Endothelial cell of umbilical vein (primary cell): ENCODE measurements around the gene ACER1. TPM values are rescaled to one million over a fixed set of nuclear protein-coding genes. Genes with fewer than 3 reads are reported as not detected.

ENCODE experiments used
- BruUV-seq: library from RNA; stranded (reverse); fragments of 400-500 nt; replicated peaks from 2 replicates; lab custom pipeline; 2021; lab: Mats Ljungman, UMichigan
- CTCF ChIA-PET: fragments of 300-600, 350-600 bp; sonication (Branson Sonifier 250); formaldehyde crosslinking; loops from one replicate; lab custom pipeline; 2021; ENCODE audit warnings: antibody characterized with exemption, inconsistent platforms; lab: Charles Lee
- POLR2A ChIA-PET: fragments of 300-600, 350-600 bp; sonication (Branson Sonifier 250); formaldehyde crosslinking; loops from one replicate; lab custom pipeline; 2021; ENCODE audit warnings: antibody characterized with exemption, inconsistent platforms; lab: Charles Lee
- DNase-seq: peaks from one replicate; pipeline ENCODE4 v3.0.0-alpha.2; 2011; ENCODE audit warnings: low read depth, low spot score
- FAIRE-seq: peaks from 2 replicates; lab custom pipeline; 2011; peaks lifted over from hg19 to GRCh38; lab: Jason Lieb, UNC
- H2AFZ ChIP-seq: 2 replicates; pipeline ENCODE4 v1.6.0; 2012; ENCODE audit warnings: low read depth, low read length, control low read depth, inconsistent platforms
- H3K27ac ChIP-seq: 2 replicates; pipeline ENCODE4 v1.5.1; 2011; ENCODE audit warnings: low read depth, mild to moderate bottlenecking, control low read depth, low read length, moderate library complexity; ENCODE audit not compliant: insufficient read depth
- H3K27me3 ChIP-seq, 2 experiments: 2 replicates each; pipeline versions ENCODE4 v1.6.0 to v1.6.1; 2011; ENCODE audit warnings: low read length in 2 of 2, mixed read lengths in 1 of 2; ENCODE audit not compliant: control insufficient read depth in 2 of 2, insufficient read depth in 2 of 2
- H3K36me3 ChIP-seq, 2 experiments: 2 replicates in 1 of 2; 3 replicates in 1 of 2; pipeline ENCODE4 v1.5.1; 2011; ENCODE audit warnings: low read length in 2 of 2, mild to moderate bottlenecking in 1 of 2, moderate library complexity in 1 of 2; ENCODE audit not compliant: control insufficient read depth in 2 of 2, insufficient read depth in 2 of 2; ENCODE audit errors: extremely low read depth in 1 of 2
- H3K4me1 ChIP-seq: 3 replicates; pipeline ENCODE4 v1.5.1; 2011; ENCODE audit warnings: mild to moderate bottlenecking, low read length; ENCODE audit not compliant: control insufficient read depth, insufficient read depth; ENCODE audit errors: extremely low read depth
- H3K4me2 ChIP-seq: 2 replicates; pipeline ENCODE4 v1.6.1; 2011; ENCODE audit warnings: low read length, control low read depth, mixed read lengths; ENCODE audit not compliant: insufficient read depth
- H3K4me3 ChIP-seq, 3 experiments: fragments of 200-600 bp in 1 of 3; sonication (generic), shearing (Covaris generic) in 1 of 3; replicated peaks in 1 of 3; 2 replicates each; pipeline ENCODE4 v1.5.1; 2011 to 2016; ENCODE audit warnings: control low read depth in 3 of 3, low read length in 3 of 3, mild to moderate bottlenecking in 2 of 3, inconsistent platforms in 1 of 3, low read depth in 1 of 3, moderate library complexity in 1 of 3; ENCODE audit not compliant: insufficient read depth in 1 of 3
- H3K79me2 ChIP-seq: 2 replicates; pipeline ENCODE4 v1.6.0; 2012; ENCODE audit warnings: low read length, inconsistent platforms; ENCODE audit not compliant: control insufficient read depth, insufficient read depth
- H3K9ac ChIP-seq: replicated peaks from 2 replicates; pipeline ENCODE3; 2011; ENCODE audit warnings: low read length, control low read depth; ENCODE audit not compliant: insufficient read depth; ENCODE audit errors: extremely low read depth
- H3K9me1 ChIP-seq: replicated peaks from 3 replicates; pipeline ENCODE4 v1.6.0; 2011; ENCODE audit warnings: mild to moderate bottlenecking, low read length; ENCODE audit not compliant: control insufficient read depth, insufficient read depth; ENCODE audit errors: extremely low read depth
- H3K9me3 ChIP-seq: replicated peaks from 2 replicates; pipeline ENCODE4 v1.5.1; 2012; ENCODE audit warnings: low read length, inconsistent platforms; ENCODE audit not compliant: control insufficient read depth, insufficient read depth
- H4K20me1 ChIP-seq: replicated peaks from 2 replicates; pipeline ENCODE3; 2011; ENCODE audit warnings: mild to moderate bottlenecking, low read length; ENCODE audit not compliant: control insufficient read depth, insufficient read depth; ENCODE audit errors: extremely low read depth
- EZH2 ChIP-seq: IDR thresholded peaks from 2 replicates; pipeline ENCODE4 v1.6.1; 2012; ENCODE audit warnings: borderline replicate concordance, low read depth, mild to moderate bottlenecking, moderate library complexity, low read length, inconsistent platforms; ENCODE audit not compliant: severe bottlenecking
- FOS ChIP-seq: IDR thresholded peaks from 2 replicates; pipeline ENCODE4 v1.6.1; 2011; ENCODE audit warnings: mild to moderate bottlenecking, low read length, moderate library complexity, borderline replicate concordance; ENCODE audit not compliant: insufficient read depth
- GATA2 ChIP-seq: IDR thresholded peaks from 2 replicates; pipeline ENCODE4 v1.7.0; 2011; ENCODE audit warnings: low read depth, mild to moderate bottlenecking, moderate library complexity, mixed read lengths, low read length; ENCODE audit not compliant: insufficient read length, insufficient read depth
- JUN ChIP-seq: IDR thresholded peaks from 2 replicates; pipeline ENCODE4 v1.6.1; 2011; ENCODE audit warnings: borderline replicate concordance, low read depth; ENCODE audit not compliant: insufficient read length, insufficient read depth
- MYC ChIP-seq: IDR thresholded peaks from one replicate; pipeline ENCODE4 v1.6.1; 2011; ENCODE audit warnings: mild to moderate bottlenecking, low read depth, low read length
- POLR2A ChIP-seq: IDR thresholded peaks from 2 replicates; pipeline ENCODE4 v1.6.1; 2012; ENCODE audit warnings: low read depth, mild to moderate bottlenecking, control low read depth, low read length
- POLR2AphosphoS5 ChIP-seq: IDR thresholded peaks from 2 replicates; pipeline ENCODE4 v1.6.1; 2012; ENCODE audit warnings: low read depth, mild to moderate bottlenecking, control low read depth, low read length, moderate library complexity; ENCODE audit not compliant: insufficient read depth
- dilution Hi-C: fragments of 300-500 bp; cut with MboI; formaldehyde crosslinking; loops from one replicate; pipeline ENCODE4 v1.15.0; 2019; ENCODE audit warnings: low sequenced_read_pairs; ENCODE audit not compliant: extremely low pct_ligation_motif_present
- intact Hi-C: fragments of 100-400 bp; cut with micrococcal nuclease; formaldehyde crosslinking; loops from one replicate; pipeline ENCODE4 v1.10.0; 2022
- polyA plus RNA-seq, 4 experiments: library from polyadenylated mRNA; depleted of rRNA in 3 of 4; stranded (reverse) in 3 of 4; unstranded in 1 of 4; fragments of >200 nt; gene quantifications; 2 replicates each; pipeline versions ENCODE4 v1.2.1 to v1.2.3, GENCODE V29; 2011 to 2012; ENCODE audit warnings: missing spikeins in 1 of 4
- total RNA-seq: library from RNA; stranded (reverse); gene quantifications from 2 replicates; pipeline ENCODE4 v1.2.3, GENCODE V29; 2021
- TF ChIP-seq, protein P1 (sequence below): IDR thresholded peaks from 2 replicates; pipeline ENCODE4 v1.6.1; 2011; ENCODE audit not compliant: insufficient read depth, insufficient read length
- TF ChIP-seq, protein P2 (sequence below), 2 donors: IDR thresholded peaks; 1 replicate in 1 of 2; 2 replicates in 1 of 2; pipeline ENCODE4 v1.5.1; 2011; ENCODE audit warnings: low read length in 2 of 2, mild to moderate bottlenecking in 2 of 2, moderate library complexity in 2 of 2, control low read depth in 1 of 2, inconsistent platforms in 1 of 2, low read depth in 1 of 2; ENCODE audit not compliant: insufficient read depth in 1 of 2; ENCODE audit errors: extremely low read depth in 1 of 2

ACER1 gene
- total and polyA plus RNA-seq, 2 donors (not counting 3 experiments of a cell fraction or from before 2014, with no cell fraction given) = 0.04 TPM; not detected in 1

DNA sequence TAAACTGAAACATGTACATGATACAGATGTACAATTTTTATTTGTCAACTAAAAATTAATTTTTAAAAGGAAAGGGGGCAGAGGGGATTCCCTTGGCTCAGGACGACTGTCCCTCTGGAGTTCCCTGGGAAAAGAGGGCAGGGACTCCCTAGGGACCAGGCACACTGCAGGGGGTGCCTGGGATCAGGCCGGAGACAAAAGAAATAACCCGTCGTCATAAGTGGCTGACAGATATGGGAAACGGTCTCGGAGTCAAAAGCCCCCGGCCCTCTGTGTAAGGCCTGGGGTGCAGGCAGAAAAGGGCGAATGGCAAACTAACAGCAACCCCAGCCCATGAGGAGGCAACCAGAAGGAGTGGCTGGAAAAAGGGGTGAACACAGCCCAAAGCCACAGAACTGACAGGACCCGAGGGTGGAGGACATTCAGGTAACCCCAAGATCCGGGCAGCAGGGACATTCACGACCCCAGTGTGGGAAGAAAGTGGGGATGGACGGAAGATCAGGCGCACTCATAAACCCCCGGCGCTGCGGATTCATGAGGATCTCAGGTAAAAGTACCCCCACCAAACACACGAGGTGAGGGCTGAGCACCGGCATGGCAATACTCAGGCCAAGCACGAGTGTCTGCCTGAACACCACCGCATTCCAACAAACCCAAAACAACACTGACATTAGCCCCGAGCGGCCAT lies 60.4 kb downstream of the ACER1 start:
- Histone ChIP-seq H3K4me1 (peaks cover 71% of the 10 kb centered on the region), H3K36me3 (peaks cover 5 to 15% of the 10 kb centered on the region in 2 experiments), H3K9me1 (no peaks in the 10 kb centered on the region), H3K9ac (peak overlapping the region; percentile 64), H2AFZ (no peak overlapping the region), H3K27me3 (no peaks in the 10 kb centered on the region), H3K27ac (peak overlapping the region; percentile 90), H3K4me3 (no peak overlapping the region), H3K4me2 (peak overlapping the region; percentile 63), H3K9me3 (no peaks in the 10 kb centered on the region), H4K20me1 (no peaks in the 10 kb centered on the region), H3K79me2 (peaks cover 86% of the 10 kb centered on the region)
- ChIA-PET POLR2A (no interaction called here), CTCF (interaction anchor here (1.4 to 3.3 kb wide), 2 partner anchors 8 to 53 kb away, joined by 4 to 42 read pairs; no protein-coding TSS in a partner anchor)
- DNase-seq = no peak
- BruUV-seq = no TSS peak
- no peak for FAIRE-seq
- intact Hi-C loops (loop anchor here (2.0 to 5.0 kb wide), 2 partner anchors 54 to 211 kb away; no protein-coding TSS in a partner anchor), dilution Hi-C loops (loop anchor here (10.0 kb wide), 1 partner anchor 48 kb away; no protein-coding TSS in a partner anchor)
- no peak for TF ChIP-seq EZH2
- TF ChIP-seq FOS = no peak
- TF ChIP-seq POLR2AphosphoS5 = no peak
- TF ChIP-seq, protein P1, sequence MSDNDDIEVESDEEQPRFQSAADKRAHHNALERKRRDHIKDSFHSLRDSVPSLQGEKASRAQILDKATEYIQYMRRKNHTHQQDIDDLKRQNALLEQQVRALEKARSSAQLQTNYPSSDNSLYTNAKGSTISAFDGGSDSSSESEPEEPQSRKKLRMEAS = no peak
- TF ChIP-seq GATA2 = no peak
- no peak for TF ChIP-seq MYC
- TF ChIP-seq, protein P2, sequence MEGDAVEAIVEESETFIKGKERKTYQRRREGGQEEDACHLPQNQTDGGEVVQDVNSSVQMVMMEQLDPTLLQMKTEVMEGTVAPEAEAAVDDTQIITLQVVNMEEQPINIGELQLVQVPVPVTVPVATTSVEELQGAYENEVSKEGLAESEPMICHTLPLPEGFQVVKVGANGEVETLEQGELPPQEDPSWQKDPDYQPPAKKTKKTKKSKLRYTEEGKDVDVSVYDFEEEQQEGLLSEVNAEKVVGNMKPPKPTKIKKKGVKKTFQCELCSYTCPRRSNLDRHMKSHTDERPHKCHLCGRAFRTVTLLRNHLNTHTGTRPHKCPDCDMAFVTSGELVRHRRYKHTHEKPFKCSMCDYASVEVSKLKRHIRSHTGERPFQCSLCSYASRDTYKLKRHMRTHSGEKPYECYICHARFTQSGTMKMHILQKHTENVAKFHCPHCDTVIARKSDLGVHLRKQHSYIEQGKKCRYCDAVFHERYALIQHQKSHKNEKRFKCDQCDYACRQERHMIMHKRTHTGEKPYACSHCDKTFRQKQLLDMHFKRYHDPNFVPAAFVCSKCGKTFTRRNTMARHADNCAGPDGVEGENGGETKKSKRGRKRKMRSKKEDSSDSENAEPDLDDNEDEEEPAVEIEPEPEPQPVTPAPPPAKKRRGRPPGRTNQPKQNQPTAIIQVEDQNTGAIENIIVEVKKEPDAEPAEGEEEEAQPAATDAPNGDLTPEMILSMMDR (IDR thresholded peaks at IDR 0.05; ENCODE audit: extremely low read depth in 1 of 2, insufficient read depth in 1 of 2, low read depth in 1 of 2, low read length in 2 of 2) = no peak
- TF ChIP-seq JUN = no peak
- TF ChIP-seq POLR2A = no peak
